Activated naive CD4-positive, alpha-beta T cell (primary cell): ENCODE measurements around the gene TGFA.

Source experiments
- DNase-seq, 4 experiments: peaks; one replicate each; lab custom pipeline; 2025; lab: John Stamatoyannopoulos, UW

The TGFA gene

GRCh38 chr2:70523996-70524965, 29.3 kb downstream of the TGFA start:
- DNase-seq = no peak

DNA sequence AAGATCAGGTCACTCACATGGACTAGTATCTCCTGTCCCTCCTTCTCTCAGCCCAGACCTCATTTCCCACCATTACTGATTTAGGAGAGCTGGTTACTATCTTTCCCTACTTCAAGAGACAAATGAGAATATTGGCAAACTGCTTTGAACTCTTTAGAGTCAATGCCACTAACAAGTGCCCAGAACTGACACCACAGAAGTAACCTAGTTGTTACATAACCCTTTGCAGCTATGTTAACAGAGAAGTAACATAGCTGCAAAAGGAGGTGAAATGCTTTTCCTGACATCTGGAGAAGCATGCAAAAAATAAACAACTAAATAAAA, 30.0 kb downstream of the TGFA start:
- DNase-seq = no peak

DNA sequence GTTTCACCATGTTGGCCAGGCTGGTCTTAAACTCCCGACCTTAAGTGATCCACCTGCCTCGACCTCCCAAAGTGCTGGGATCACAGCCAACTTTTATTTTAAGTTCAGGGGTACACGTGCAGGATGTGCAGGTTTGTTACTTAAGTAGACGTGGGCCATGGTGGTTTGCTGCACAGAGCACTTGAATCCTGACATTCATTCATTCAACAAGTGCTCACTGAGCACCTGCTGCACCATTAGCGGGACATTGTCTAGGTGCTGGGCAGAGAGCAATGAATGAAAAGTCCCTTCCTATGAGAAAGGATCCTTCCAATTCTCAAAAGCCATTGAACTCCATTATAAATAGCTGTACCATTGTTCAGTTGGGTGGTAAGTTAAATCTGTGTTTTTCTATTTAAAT, 31.0 kb downstream of the TGFA start:
- DNase-seq = no peak

GRCh38 chr2:70520825-70521224, 32.8 kb downstream of the TGFA start:
- DNase-seq = no peak

- no peak for DNase-seq
Measured at GRCh38 chr2:70519453-70519852, 34.2 kb downstream of the TGFA start.

DNA sequence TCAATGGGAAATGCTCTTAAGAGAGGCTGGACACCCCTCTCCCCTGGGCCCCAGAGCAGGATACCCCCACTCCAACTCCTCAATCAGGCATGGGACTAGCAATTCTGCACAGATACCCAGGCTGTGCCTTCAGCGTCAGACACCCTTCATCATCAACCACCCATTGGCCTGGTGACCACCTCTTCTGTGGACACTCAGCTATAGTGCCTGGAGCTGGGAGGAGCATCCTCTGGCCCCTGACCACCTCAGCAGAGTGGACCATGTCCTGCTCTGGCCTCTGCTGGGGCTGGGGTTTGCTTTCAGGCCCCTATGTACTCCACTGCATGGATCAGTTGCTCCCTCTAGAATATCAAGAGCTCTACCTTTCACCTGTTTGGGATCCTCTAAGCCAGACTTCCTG, 35.1 kb downstream of the TGFA start:
- no peak for DNase-seq

DNA sequence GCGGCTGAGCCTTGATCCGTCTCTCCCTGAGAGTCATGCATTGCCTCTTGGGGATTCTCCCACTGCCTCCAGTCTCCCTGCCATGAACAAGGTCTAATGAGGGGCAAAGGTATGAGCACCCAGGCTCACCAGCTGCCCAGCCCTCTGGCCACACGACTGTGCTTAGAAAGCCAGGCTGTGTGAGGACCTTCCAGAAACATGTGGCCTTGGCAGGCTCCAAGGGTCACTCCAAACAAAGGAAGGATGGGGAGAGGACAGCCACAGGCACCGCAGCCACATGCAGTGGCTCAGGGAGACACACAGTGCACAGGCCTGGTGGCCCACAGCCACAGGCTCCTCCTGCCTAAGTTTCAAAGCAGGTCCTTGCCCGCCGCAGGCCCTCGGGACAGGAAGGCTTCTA, 35.8 kb downstream of the TGFA start:
- no peak for DNase-seq

DNA sequence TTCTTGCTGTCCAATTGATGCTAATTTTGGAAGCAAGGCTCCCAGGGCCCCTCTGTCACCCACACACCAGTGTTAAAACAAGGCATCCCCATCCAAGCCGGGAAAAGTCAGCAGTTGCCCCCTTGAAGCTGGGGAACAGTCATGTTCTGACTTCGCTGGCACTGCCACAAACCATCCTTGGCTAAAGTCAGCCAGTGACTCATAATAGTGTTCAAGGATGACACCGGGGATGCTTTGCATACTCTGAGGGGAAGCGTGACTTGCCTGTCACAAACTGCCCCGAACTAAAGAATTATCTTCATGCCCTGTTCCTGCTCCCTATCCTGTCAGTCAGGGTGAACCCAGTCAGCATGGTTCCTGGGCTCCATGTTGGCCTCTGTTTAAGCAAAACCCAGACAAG, 37.0 kb downstream of the TGFA start:
- DNase-seq = no peak

DNA sequence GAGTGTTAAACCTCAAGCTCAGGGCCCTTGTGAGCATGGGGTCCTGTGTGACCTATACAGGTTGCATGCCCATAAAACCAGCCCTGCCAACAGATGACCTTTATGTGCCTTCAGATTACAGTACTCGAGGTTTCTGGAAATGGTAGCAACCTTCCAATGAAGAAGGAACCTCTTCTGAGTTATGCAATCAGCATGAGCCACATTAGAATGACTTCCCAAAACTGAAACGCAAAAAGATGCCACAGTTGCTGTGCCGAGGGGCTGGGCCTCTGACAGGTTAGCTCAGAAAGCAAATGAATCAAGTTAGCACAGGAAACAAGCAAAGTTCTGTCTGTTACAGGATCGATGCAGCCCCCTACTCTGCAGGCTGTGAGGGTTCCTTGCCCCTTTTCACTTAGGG, 37.7 kb downstream of the TGFA start:
- DNase-seq = no peak

DNA sequence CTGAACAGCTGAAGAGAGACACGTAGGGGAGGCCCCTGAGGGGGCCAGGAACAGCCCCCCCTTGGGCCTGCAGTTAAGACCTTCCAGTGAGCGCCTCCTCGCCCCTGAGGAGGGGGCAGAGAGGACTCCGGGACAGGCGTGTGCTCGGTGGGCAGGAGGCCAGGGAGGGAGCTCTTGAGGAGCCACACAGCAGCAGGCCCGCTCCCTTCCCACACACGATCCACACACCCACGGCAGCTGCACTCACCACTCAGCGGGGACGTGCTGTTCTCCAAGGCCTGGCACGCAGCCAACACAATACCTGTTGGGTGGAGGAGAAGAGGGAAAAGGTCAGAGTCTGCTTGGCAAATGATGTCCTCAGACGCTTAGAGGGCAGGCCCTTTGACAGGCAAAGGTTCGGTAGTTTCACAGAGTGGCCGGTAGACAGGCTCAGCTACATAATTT, 39.0 kb downstream of the TGFA start:
- DNase-seq = no peak

DNA sequence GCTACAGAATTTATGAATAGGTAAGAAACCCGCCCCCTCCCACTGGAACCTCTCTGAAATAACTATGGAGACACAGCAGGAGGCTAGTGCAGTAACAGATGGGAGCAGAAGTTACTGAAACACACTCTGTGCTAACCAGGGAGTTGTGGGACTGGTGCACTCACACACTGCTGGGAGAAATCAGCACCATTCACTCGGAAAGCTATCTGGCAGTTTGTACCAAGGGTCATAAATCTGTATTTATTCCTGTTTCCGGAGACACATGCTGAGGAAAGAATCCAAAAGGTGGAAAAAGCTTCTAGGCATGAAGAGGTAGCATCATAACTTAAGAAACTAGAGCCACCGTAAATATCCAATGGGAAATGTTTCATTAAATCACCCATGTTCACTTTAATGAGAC, 39.9 kb downstream of the TGFA start:
- DNase-seq = no peak

- no peak for DNase-seq
Measured at GRCh38 chr2:70511971-70512729, 41.5 kb downstream of the TGFA start.

DNA sequence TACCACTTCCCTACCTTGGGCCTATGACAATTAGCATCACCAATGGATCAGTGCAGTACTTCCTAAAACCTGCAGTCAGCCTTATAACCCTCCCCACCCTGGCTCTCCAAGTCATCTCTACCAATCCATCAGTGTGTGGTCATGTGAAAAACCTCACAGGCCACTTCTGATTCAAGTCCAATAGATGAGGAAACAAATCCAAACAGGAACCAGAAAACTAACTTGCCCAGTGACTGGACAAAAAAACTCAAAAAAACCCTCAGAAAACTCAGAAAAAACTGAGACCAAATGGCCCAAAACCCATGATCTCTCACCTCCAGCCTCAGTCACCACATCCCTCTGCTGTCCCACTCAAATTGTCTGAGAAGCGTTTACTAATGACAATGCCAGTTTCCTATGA, 43.3 kb downstream of the TGFA start:
- DNase-seq = no peak

- DNase-seq = no peak
Measured at GRCh38 chr2:70509565-70509964, 44.1 kb downstream of the TGFA start.

GRCh38 chr2:70508711-70509462, 44.7 kb downstream of the TGFA start:
- no peak for DNase-seq

DNA sequence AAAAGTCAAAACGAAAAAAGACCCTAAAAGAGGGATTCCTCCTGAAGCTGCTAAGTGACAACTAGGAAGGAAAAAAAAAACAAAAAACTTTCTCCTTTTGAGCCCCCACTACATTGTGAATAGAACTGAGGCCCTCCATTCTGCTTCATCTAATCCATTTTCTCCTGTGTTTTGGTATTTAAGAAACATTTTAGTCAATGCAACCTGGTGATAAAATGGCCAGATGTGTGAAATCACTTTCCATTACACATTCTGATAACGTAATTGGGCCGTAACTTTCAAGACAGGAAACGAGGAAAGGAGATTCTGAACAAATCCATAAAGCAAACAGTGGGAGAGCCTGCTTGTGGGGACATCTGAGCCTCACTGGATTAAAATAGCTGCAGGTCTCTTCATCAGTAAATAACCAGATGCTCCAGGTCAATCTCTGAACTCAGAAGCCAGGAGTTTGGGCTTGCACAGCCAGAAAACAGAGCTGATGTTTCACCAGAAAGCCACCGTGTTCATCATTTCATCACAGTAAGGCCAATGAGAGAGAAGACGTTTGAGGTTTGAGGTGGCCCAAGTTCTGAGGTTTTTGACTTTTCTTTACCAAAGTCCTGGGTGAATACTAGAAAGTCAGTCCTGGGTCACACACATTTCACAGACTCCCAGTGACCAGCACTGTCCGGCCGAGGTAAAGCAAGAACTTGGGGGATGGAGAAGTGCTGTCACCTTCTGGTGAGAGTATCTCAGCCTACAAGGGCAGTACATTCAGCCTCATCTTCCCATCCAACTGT, 47.8 kb downstream of the TGFA start:
- DNase-seq = no peak

DNA sequence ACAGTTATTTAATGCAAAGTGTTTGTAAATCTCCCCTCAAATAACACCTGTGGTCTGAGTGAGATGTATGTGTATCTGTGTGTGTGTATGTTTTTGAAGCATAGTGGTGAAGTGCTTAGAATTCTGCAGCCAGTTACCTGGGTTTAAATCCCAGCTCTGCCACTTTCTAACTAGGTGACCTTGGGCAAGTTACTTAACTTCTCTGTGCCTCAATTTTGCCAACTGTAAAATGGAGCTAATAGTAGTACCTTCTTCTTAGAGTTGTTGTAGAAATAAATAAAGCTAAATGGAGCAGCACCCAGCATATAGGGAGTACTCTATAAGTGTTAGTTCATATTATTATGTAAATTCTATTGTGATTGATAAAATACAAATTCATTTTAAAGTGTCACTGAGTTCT, 48.9 kb downstream of the TGFA start:
- DNase-seq = no peak

GRCh38 chr2:70503896-70504295, 49.7 kb downstream of the TGFA start:
- DNase-seq = no peak

DNA sequence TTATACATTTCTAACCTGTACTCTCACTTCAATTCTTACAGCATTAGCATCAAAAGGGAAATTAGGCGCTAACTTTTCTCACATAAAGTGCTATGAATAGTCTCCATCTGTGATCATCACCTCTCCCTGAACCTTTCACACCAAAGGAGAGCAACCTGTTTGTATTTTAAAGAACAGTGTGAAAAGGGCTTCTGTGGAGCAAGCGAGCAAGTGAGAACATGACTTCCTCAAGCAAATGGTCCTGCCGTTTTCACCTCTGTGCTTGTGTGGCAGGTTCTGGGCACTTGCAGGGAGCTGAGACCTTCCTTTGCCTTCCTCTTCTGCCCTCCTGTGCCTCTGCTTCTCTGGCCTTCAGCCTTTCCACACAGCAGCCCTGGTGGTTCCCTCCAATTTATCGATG, 51.9 kb downstream of the TGFA start:
- DNase-seq = no peak

DNA sequence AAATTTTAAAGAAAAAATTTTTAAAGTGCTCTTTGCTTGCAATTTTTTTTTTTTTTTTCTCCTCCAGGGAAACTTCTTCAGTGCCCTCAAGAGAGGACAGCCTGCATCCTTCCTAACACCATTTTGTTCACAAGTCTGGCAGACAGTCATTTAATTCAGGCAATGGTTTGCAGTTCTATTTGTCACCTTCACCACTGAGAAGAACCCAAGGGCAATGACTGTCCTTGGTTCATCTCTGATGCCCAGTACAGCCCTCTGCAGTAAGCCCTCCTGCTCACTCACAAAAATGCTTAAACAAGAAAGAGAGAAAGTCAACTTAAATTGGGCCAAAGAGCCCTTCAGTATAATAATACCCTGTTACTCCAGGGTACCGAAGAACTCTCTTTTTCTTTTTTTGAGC, 52.4 kb downstream of the TGFA start:
- DNase-seq = no peak

DNA sequence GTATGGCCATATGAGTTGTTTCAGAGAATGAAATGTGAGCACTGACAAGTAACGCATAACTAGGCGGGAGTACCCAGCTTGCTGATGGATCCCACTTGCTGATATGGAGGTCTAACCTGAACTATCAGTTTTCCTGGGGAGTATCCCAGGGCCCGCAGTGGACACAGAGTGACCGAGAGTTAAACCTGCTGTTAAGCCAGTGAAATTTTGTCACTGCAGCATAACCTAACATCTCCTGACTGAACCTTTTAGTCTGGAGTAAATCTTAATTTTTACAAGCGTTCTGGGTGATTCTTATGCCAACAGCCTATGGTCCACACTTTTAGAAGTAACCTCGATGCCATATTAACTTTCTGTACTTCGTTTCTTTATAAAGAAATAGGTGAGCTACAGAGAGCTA, 54.4 kb downstream of the TGFA start:
- DNase-seq = no peak

GRCh38 chr2:70498528-70498927, 55.1 kb downstream of the TGFA start:
- DNase-seq = no peak
